Motor neuron (in vitro differentiated cells): ENCODE results near the gene ASGR1. TPM values are rescaled to one million over a fixed set of nuclear protein-coding genes. Genes with fewer than 3 reads are reported as not detected.

Source experiments
- ATAC-seq, 8 experiments: fragments of 200-7000 bp; cut with Tn5 transposase; replicated peaks in 6 of 8; 2 replicates each; pipeline ENCODE4 v1.8.0; 2021; ENCODE audit warnings: mild to moderate bottlenecking in 8 of 8, moderate library complexity in 8 of 8
- H3K27ac ChIP-seq, 2 donors: fragments of 250-450 bp; sonication (Bioruptor Pico); 2 replicates each; pipeline ENCODE4 v1.9.0; 2021; ENCODE audit warnings: antibody characterized with exemption in 2 of 2, mild to moderate bottlenecking in 2 of 2, moderate library complexity in 1 of 2
- H3K4me1 ChIP-seq, 2 donors: fragments of 250-450 bp; sonication (Bioruptor Pico); replicated peaks in 1 of 2; 2 replicates each; pipeline ENCODE4 v1.6.1; 2021; ENCODE audit warnings: antibody characterized with exemption in 2 of 2, mild to moderate bottlenecking in 2 of 2, moderate library complexity in 1 of 2
- H3K4me3 ChIP-seq, 5 donors: fragments of 250-450 bp; sonication (Bioruptor Pico); 2 replicates each; pipeline ENCODE4 v1.9.0; 2021; ENCODE audit warnings: antibody characterized with exemption in 5 of 5, mild to moderate bottlenecking in 5 of 5, moderate library complexity in 4 of 5
- WGBS, 10 experiments: fragments of 450-650 bp; shearing (Covaris generic); methylation state at CpG; one replicate each; pipeline ENCODE4 v1.0.0; 2022; 5-methylcytosine and 5-hydroxymethylcytosine counted together
- in situ Hi-C, 9 experiments: fragments of 400-800 bp; cut with MboI; loops; one replicate each; pipeline ENCODE4 v1.15.0; 2021; ENCODE audit warnings: low sequenced_read_pairs in 9 of 9, low pct_unique_long_range_greater_than_20kb in 2 of 9; ENCODE audit not compliant: unreplicated experiment in 9 of 9
- total RNA-seq, 8 experiments: library from RNA; unstranded; fragments of 300-600 nt; gene quantifications; 2 replicates each; pipeline versions ENCODE4 v1.2.3 to v1.2.4, GENCODE V29; 2022

The ASGR1 gene
- total RNA-seq, 8 experiments from 2014 or later: 1.4 to 26.7 (median 10.1) TPM

GRCh38 chr17:7220593-7221277 is 41.6 kb upstream of the ASGR1 start:
- WGBS, 10 experiments: 27 to 67% (median 60%) methylated on average over 1 to 3 of the region's 11 CpGs; no CpG with 5 or more reads in 7 of the 10 experiments
- in situ Hi-C loops: no loop called here
- peak in 4 of 8 experiments; percentile 4 to 34 (median 8) for ATAC-seq
- Histone ChIP-seq H3K27ac (peak overlapping the region; percentile 68 to 77), H3K4me3 (peak overlapping the region; percentile 72 to 91 (median 78)), H3K4me1 (peaks cover 14 to 25% of the 10 kb centered on the region in 2 donors)

- peak; percentile 58 to 75 (median 70) for ATAC-seq
- WGBS, 10 experiments: 0 to 1% (median 0%) methylated on average over 2 to 12 of the region's 63 CpGs; no CpG with 5 or more reads in 5 of the 10 experiments
- in situ Hi-C loops: no loop called here
- H3K27ac ChIP-seq: peak within 1 kb of the TSS; percentile 68 to 77
- peak within 1 kb of the TSS; percentile 72 to 91 (median 78) for H3K4me3 ChIP-seq
- H3K4me1 ChIP-seq: peaks cover 14 to 25% of the 10 kb centered on the region in 2 donors
These were observed 40.8 kb upstream of the ASGR1 start, which contains the start of the genes ACADVL and DLG4 for GRCh38 chr17:7219812-7220592. Gene ACADVL (plus strand): TSS chr17:7219938. CDS start chr17:7219985, 47 bp downstream. Gene DLG4 (minus strand): TSS chr17:7219836.

DNA sequence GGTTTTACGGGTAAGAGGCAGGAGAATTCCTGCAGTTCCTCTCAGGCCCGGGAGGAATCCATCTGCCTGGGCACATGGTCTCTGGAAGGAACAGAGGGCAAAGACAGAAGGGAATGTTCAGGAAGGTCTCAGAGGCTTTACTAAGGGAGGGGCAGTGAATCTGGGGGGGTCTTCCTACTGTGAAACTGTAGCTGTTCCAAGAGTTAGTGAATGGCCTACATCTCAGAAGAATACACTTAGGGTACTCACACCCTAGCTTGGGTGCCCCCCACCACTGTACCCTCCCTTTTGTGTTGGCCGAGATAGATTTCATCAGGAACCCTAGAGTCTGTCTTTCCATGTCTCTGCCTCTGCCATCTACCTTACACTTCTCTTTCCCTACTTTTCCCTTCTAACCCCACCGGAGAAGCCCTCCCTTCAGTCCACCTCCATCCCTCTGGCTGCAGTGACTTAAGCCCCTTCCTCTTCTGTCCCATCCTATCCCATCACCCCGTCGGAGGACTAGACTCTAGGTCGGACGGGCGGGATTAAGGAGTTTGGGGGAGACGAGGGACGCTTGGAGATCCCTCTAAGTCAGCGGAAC is 40.1 kb upstream of the ASGR1 start:
- H3K27ac ChIP-seq: peak overlapping the region in 1 of 2 donors; percentile 77
- peaks cover 14 to 25% of the 10 kb centered on the region in 2 donors for H3K4me1 ChIP-seq
- no peak for ATAC-seq
- in situ Hi-C loops: no loop called here
- H3K4me3 ChIP-seq: peak overlapping the region; percentile 72 to 91 (median 78)
- 0 to 100% (median 36%) methylated on average over 1 to 7 of the region's 12 CpGs; no CpG with 5 or more reads in 2 of the 10 experiments for WGBS, 10 experiments

DNA sequence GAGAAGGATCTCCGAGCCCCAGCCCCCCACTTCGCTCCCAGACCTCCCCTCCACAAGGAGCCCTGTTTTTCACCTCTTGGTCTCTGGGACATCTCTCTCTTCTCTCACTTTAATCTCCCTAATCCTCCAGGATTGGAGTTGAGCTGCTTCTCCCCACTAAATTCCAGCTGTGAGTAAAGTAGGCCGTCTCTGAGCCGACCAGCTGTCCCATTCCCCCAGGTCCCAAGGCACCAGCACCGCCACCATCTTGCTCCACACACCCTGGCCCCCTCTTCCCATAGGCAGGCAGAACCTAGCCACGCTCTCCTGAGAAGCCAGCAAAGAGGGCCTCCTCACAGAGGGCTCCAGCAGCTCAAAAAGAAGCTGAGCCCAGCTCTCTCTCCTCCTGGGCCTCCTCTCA is 39.6 kb upstream of the ASGR1 start:
- Histone ChIP-seq H3K27ac (no peak overlapping the region), H3K4me1 (peaks cover 14 to 25% of the 10 kb centered on the region in 2 donors), H3K4me3 (no peak overlapping the region)
- WGBS, 10 experiments: 0 to 82% methylated on average over 1 to 4 of the region's 6 CpGs; no CpG with 5 or more reads in 8 of the 10 experiments
- in situ Hi-C loops: no loop called here
- no peak for ATAC-seq

DNA sequence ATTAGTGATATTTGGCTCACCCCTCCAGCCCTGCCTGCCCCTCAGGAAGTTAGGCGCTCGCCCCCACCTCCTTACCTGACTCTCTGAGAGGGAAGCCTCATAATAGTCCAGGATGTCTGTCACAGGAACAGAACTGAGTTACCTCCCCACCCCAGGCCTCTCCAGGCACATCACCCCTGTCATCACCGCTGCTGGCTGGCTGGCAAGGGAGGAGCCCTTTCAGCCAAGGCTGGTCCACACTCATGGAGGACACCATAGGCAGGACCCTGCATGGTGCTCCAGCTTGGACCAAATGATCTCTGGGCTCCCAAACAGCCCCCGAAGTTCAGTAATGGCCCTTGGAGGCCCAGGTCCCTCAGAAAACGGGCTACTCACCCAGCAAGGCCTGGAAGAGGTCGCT is 39.0 kb upstream of the ASGR1 start:
- Histone ChIP-seq H3K4me3 (peak overlapping the region; percentile 40 to 62 (median 56)), H3K27ac (peak overlapping the region; percentile 71 to 75), H3K4me1 (peaks cover 19 to 30% of the 10 kb centered on the region in 2 donors)
- ATAC-seq: no peak
- WGBS, 10 experiments: 0 to 100% (median 50%) methylated on average over 1 of the region's 6 CpGs; no CpG with 5 or more reads in 6 of the 10 experiments
- in situ Hi-C loops: no loop called here

DNA sequence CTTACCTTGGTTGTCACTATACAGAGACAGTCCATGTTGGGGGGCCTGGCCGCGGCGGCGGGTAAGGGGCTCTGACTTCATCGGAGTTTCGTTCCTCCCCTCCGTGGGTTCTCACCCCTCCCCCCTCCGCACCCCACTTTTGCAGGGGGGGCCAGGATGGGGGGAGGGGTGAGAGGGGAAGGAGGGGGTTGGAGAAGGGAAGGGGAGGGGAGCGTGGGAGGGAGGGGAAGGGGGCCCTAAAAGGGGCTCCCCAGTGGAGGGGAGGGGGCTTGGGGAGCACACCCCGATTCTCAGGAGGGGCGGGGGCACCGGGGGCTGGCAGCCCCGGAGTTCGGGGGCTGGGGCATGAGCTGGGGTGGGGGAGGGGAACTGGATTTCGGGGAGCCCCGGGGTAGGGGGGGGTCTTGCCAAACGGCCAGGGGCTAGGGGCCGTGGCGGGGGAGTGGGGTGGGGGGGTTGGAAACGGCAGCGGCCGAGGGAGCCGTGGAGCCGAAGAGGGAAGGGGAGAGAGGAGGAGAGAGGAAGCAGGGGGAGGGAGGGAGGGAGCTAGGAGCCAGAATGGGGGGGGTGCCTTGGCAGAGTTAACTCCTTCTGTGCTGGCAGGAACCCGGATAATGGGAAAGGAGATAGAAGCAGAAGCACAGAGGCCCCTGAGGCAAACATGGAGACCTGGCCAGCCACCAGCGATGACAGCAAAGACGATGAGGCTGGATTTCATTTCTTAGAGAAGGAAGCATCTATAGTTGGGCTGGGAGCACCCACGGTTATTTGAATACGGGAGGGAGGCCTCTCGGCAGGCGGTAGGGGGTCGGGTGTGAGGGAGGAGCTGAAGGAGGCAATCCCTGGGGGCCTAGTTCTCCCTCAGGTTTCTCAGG is 38.2 kb upstream of the ASGR1 start:
- in situ Hi-C loops: no loop called here
- H3K27ac ChIP-seq: peak overlapping the region; percentile 71 to 75
- peaks cover 26 to 35% of the 10 kb centered on the region in 2 donors for H3K4me1 ChIP-seq
- peak overlapping the region; percentile 53 to 62 (median 56) for H3K4me3 ChIP-seq
- WGBS, 10 experiments: 0 to 20% methylated on average over 1 to 2 of the region's 32 CpGs; no CpG with 5 or more reads in 8 of the 10 experiments
- no peak for ATAC-seq

- Histone ChIP-seq H3K4me3 (peak overlapping the region; percentile 53 to 62 (median 56)), H3K27ac (peak overlapping the region; percentile 46 to 69), H3K4me1 (peaks cover 33 to 41% of the 10 kb centered on the region in 2 donors)
- WGBS, 10 experiments: 0% methylated on average over 1 of the region's 7 CpGs; no CpG with 5 or more reads in 8 of the 10 experiments
- in situ Hi-C loops: no loop called here
- ATAC-seq: no peak
These were observed 37.3 kb upstream of the ASGR1 start for GRCh38 chr17:7216242-7217112.

GRCh38 chr17:7215652-7216180 is 36.5 kb upstream of the ASGR1 start:
- no peak for ATAC-seq
- Histone ChIP-seq H3K4me3 (peak overlapping the region; percentile 53 to 62 (median 56)), H3K4me1 (peaks cover 34 to 41% of the 10 kb centered on the region in 2 donors), H3K27ac (peak overlapping the region; percentile 80 to 88)
- in situ Hi-C loops: no loop called here
- WGBS, 10 experiments: 0% methylated on average over 1 of the region's 10 CpGs; no CpG with 5 or more reads in 9 of the 10 experiments

- Histone ChIP-seq H3K4me1 (peaks cover 29 to 37% of the 10 kb centered on the region in 2 donors), H3K4me3 (peak overlapping the region; percentile 53 to 62 (median 56)), H3K27ac (peak overlapping the region; percentile 80 to 88)
- WGBS, 10 experiments: 0% methylated on average over 1 to 5 of the region's 9 CpGs; no CpG with 5 or more reads in 4 of the 10 experiments
- ATAC-seq: peak in 4 of 8 experiments; percentile 0 to 1 (median 0)
- in situ Hi-C loops: no loop called here
These were observed 36.0 kb upstream of the ASGR1 start for GRCh38 chr17:7215136-7215638.

GRCh38 chr17:7214300-7215135 is 35.3 kb upstream of the ASGR1 start:
- peaks cover 29 to 36% of the 10 kb centered on the region in 2 donors for H3K4me1 ChIP-seq
- H3K27ac ChIP-seq: peak overlapping the region; percentile 96 to 98
- peak overlapping the region; percentile 53 to 62 (median 56) for H3K4me3 ChIP-seq
- 0% methylated on average over 1 to 2 of the region's 45 CpGs; no CpG with 5 or more reads in 6 of the 10 experiments for WGBS, 10 experiments
- ATAC-seq: peak; percentile 72 to 81 (median 76)
- in situ Hi-C loops: no loop called here
